SK-N-SH (cell line): ENCODE measurements around the gene CD109. TPM values are rescaled to one million over a fixed set of nuclear protein-coding genes. Genes with fewer than 3 reads are reported as not detected.

ENCODE experiments used
- CTCF ChIA-PET: fragments of 300-600, 350-600 bp; formaldehyde crosslinking; extraction: SDS; loops from one replicate; lab custom pipeline; 2021; lab: Yijun Ruan, JAX
- POLR2A ChIA-PET: fragments of 350-600 bp; sonication (Branson Sonifier 250); formaldehyde crosslinking; extraction: SDS; loops from one replicate; lab custom pipeline; 2020; ENCODE audit warnings: antibody characterized with exemption, inconsistent platforms; lab: Yijun Ruan, JAX
- DNase-seq: peaks from one replicate; pipeline ENCODE4 v3.0.0; 2012
- H2AFZ ChIP-seq: fragments of 200-600 bp; sonication (generic); 2 replicates; pipeline ENCODE4 v1.8.1; 2016; ENCODE audit warnings: antibody characterized with exemption, mild to moderate bottlenecking, low read depth
- H3F3A ChIP-seq: fragments of 200-600 bp; sonication (generic); replicated peaks from 2 replicates; pipeline ENCODE3; 2016; ENCODE audit warnings: antibody characterized with exemption, mild to moderate bottlenecking; ENCODE audit not compliant: insufficient read depth
- H3K27ac ChIP-seq, 2 experiments: fragments of 200-500 bp in 1 of 2; fragments of 200-600 bp in 1 of 2; sonication (Bioruptor generic) in 1 of 2; sonication (generic), shearing (Covaris generic) in 1 of 2; 2 replicates each; pipeline versions ENCODE4 v1.5.1 to v1.6.1; 2014 to 2016; ENCODE audit warnings: low read depth in 2 of 2, inconsistent platforms in 1 of 2, low read length in 1 of 2, mild to moderate bottlenecking in 1 of 2, mixed read lengths in 1 of 2
- H3K27me3 ChIP-seq: fragments of 200-600 bp; sonication (generic), shearing (Covaris generic); 2 replicates; pipeline ENCODE4 v1.6.1; 2016; ENCODE audit warnings: mixed run types; ENCODE audit not compliant: insufficient read depth
- H3K36me3 ChIP-seq, 2 experiments: fragments of 200-500 bp in 1 of 2; fragments of 200-600 bp in 1 of 2; sonication (Bioruptor generic) in 1 of 2; sonication (generic) in 1 of 2; replicated peaks in 1 of 2; 2 replicates each; pipeline versions ENCODE3 to v1.5.1; 2014 to 2016; ENCODE audit warnings: low read length in 1 of 2, mild to moderate bottlenecking in 1 of 2; ENCODE audit not compliant: insufficient read depth in 2 of 2, control insufficient read depth in 1 of 2
- H3K4me1 ChIP-seq, 2 experiments: fragments of 200-500 bp in 1 of 2; fragments of 200-600 bp in 1 of 2; sonication (Bioruptor generic) in 1 of 2; sonication (generic), shearing (Covaris generic) in 1 of 2; 2 replicates each; pipeline versions ENCODE4 v1.5.1 to v1.6.1; 2014 to 2016; ENCODE audit warnings: low read depth in 1 of 2, low read length in 1 of 2, mixed run types in 1 of 2; ENCODE audit not compliant: insufficient read depth in 2 of 2, control insufficient read depth in 1 of 2
- H3K4me2 ChIP-seq: fragments of 200-600 bp; sonication (generic), shearing (Covaris generic); 2 replicates; pipeline ENCODE4 v1.6.1; 2017; ENCODE audit warnings: mixed run types
- H3K4me3 ChIP-seq, 2 experiments: fragments of 200-500 bp in 1 of 2; fragments of 200-600 bp in 1 of 2; sonication (Bioruptor generic) in 1 of 2; sonication (generic), shearing (Covaris generic) in 1 of 2; 2 replicates each; pipeline versions ENCODE4 v1.5.1 to v1.8.1; 2014 to 2016; ENCODE audit warnings: low read depth in 2 of 2, inconsistent platforms in 1 of 2, low read length in 1 of 2, mild to moderate bottlenecking in 1 of 2, mixed read lengths in 1 of 2, moderate library complexity in 1 of 2
- H3K79me2 ChIP-seq: fragments of 200-600 bp; sonication (generic); 2 replicates; pipeline ENCODE4 v1.8.1; 2017; ENCODE audit warnings: mild to moderate bottlenecking; ENCODE audit not compliant: insufficient read depth
- H3K9ac ChIP-seq: fragments of 200-600 bp; sonication (generic); 2 replicates; pipeline ENCODE4 v1.6.1; 2017; ENCODE audit warnings: mixed run types
- H3K9me2 ChIP-seq: fragments of 200-600 bp; sonication (generic); 2 replicates; pipeline ENCODE4 v1.6.1; 2017; ENCODE audit warnings: mixed run types
- H3K9me3 ChIP-seq: fragments of 200-600 bp; sonication (generic); 2 replicates; pipeline ENCODE4 v1.6.1; 2017; ENCODE audit warnings: mixed run types, mild to moderate bottlenecking, moderate library complexity
- H4K20me1 ChIP-seq: fragments of 200-600 bp; sonication (generic); 2 replicates; pipeline ENCODE4 v1.6.1; 2017; ENCODE audit warnings: mild to moderate bottlenecking, mixed run types; ENCODE audit not compliant: insufficient read depth
- CHD2 ChIP-seq: fragments of 150-350 bp; IDR thresholded peaks from 2 replicates; pipeline ENCODE4 v1.6.1; 2018; ENCODE audit warnings: low read length; ENCODE audit not compliant: partially characterized antibody
- EP300 ChIP-seq, 2 experiments: IDR thresholded peaks; 2 replicates each; pipeline versions ENCODE4 v1.4.0 to v1.6.1; 2012; ENCODE audit warnings: borderline replicate concordance in 1 of 2, low read depth in 1 of 2, low read length in 1 of 2
- FOSL2 ChIP-seq: IDR thresholded peaks from 2 replicates; pipeline ENCODE4 v1.4.0; 2012; ENCODE audit warnings: low read depth, mild to moderate bottlenecking, moderate library complexity, borderline replicate concordance
- GATA2 ChIP-seq: sonication (generic); formaldehyde crosslinking; IDR thresholded peaks from 2 replicates; pipeline ENCODE4 v1.5.0; 2020; ENCODE audit warnings: mild to moderate bottlenecking, missing genetic modification reagents
- IRF3 ChIP-seq: fragments of 150-350 bp; IDR thresholded peaks from 2 replicates; pipeline ENCODE4 v1.6.1; 2016; ENCODE audit warnings: mild to moderate bottlenecking, low read depth, low read length
- MAX ChIP-seq: IDR thresholded peaks from 2 replicates; pipeline ENCODE4 v1.4.0; 2012; ENCODE audit warnings: low read depth
- MXI1 ChIP-seq: IDR thresholded peaks from 2 replicates; pipeline ENCODE4 v1.6.1; 2012; ENCODE audit warnings: mild to moderate bottlenecking, low read depth, low read length, improper control_type of control experiment
- NRF1 ChIP-seq: IDR thresholded peaks from 2 replicates; pipeline ENCODE4 v1.6.1; 2012; ENCODE audit warnings: low read depth, mild to moderate bottlenecking, low read length
- PBX3 ChIP-seq: IDR thresholded peaks from 2 replicates; pipeline ENCODE4; 2012
- RAD21 ChIP-seq: IDR thresholded peaks from 2 replicates; pipeline ENCODE4 v1.6.1; 2012; ENCODE audit warnings: mild to moderate bottlenecking, low read length
- RCOR1 ChIP-seq: fragments of 150-350 bp; IDR thresholded peaks from 2 replicates; pipeline ENCODE4 v1.6.1; 2017; ENCODE audit warnings: antibody characterized with exemption, low read length
- RXRA ChIP-seq: IDR thresholded peaks from 2 replicates; pipeline ENCODE4 v1.4.0; 2012; ENCODE audit warnings: low read depth, mild to moderate bottlenecking, borderline replicate concordance
- SMC3 ChIP-seq: IDR thresholded peaks from 2 replicates; pipeline ENCODE4 v1.6.1; 2012; ENCODE audit warnings: low read depth, low read length, improper control_type of control experiment
- TCF12 ChIP-seq: IDR thresholded peaks from 2 replicates; pipeline ENCODE4 v1.4.0; 2012
- TEAD4 ChIP-seq: IDR thresholded peaks from 2 replicates; pipeline ENCODE4 v1.4.0; 2012; ENCODE audit warnings: mild to moderate bottlenecking, borderline replicate concordance; ENCODE audit not compliant: insufficient read depth
- YY1 ChIP-seq: IDR thresholded peaks from 2 replicates; pipeline ENCODE4 v1.4.0; 2012; ENCODE audit warnings: low read depth, mild to moderate bottlenecking
- ZBTB33 ChIP-seq: IDR thresholded peaks from 2 replicates; pipeline ENCODE4 v1.4.0; 2012; ENCODE audit warnings: low read depth, borderline replicate concordance
- WGBS: methylation state at CpG from one replicate; pipeline ENCODE4 v1.1.6; 2017; ENCODE audit warnings: low lambda C conversion rate; 5-methylcytosine and 5-hydroxymethylcytosine counted together
- polyA plus RNA-seq, 3 experiments: library from polyadenylated mRNA; depleted of rRNA; stranded (reverse); fragments of >200 nt; gene quantifications; 2 replicates each; pipeline ENCODE4 v1.2.3, GENCODE V29; 2012

Gene CD109
- polyA plus RNA-seq, 1 of the 3 experiments (the other 2 are of a cell fraction) = 19.7 TPM

GRCh38 chr6:73666393-73666792 lies 29.6 kb upstream of the CD109 start:
- H3K9me3 ChIP-seq = no peaks in the 10 kb centered on the region
- H3K4me1 ChIP-seq = peaks cover 0 to 15% of the 10 kb centered on the region in 2 experiments; a peak in 3 of 4 replicates
- H3F3A ChIP-seq = peaks cover 24% of the 10 kb centered on the region
- no peaks in the 10 kb centered on the region for H3K9me2 ChIP-seq
- no peaks in the 10 kb centered on the region for H3K79me2 ChIP-seq
- WGBS = 20% methylated on average over 2 of the region's 2 CpGs
- H3K27me3 ChIP-seq = no peaks in the 10 kb centered on the region
- H3K36me3 ChIP-seq = no peaks in the 10 kb centered on the region
- no peak overlapping the region; the same call in 1 of the 2 replicates for H3K4me2 ChIP-seq
- peak; percentile 40; the same call in 1 of the 2 replicates for TF ChIP-seq PBX3
- TF ChIP-seq FOSL2 = no peak
- no peak for TF ChIP-seq SMC3
- TF ChIP-seq GATA2 (CRISPR knock-in tag) = no peak
- no peak for TF ChIP-seq RCOR1
- TF ChIP-seq TCF12 = peak; percentile 62
- H3K27ac ChIP-seq = peak overlapping the region in 1 of 2 experiments; percentile 63; a peak in 3 of 4 replicates
- no peak overlapping the region for H2AFZ ChIP-seq
- CTCF ChIA-PET = interaction anchor here (0.9 to 1.6 kb wide), 4 partner anchors 9 to 1542 kb away, joined by 3 to 5 read pairs (median 4); no protein-coding TSS in a partner anchor
- POLR2A ChIA-PET = no interaction called here
- no peaks in the 10 kb centered on the region for H4K20me1 ChIP-seq
- H3K9ac ChIP-seq = no peak overlapping the region
- H3K4me3 ChIP-seq = no peak overlapping the region; a peak in 1 of 4 replicates
- no peak for DNase-seq

GRCh38 chr6:73667798-73668197 lies 28.2 kb upstream of the CD109 start:
- H3K9me2 ChIP-seq = no peaks in the 10 kb centered on the region
- no peaks in the 10 kb centered on the region for H3K36me3 ChIP-seq
- no peak overlapping the region for H3K4me3 ChIP-seq
- no peak overlapping the region for H3K4me2 ChIP-seq
- WGBS = 47% methylated on average over 1 of the region's 1 CpG
- peaks cover 24% of the 10 kb centered on the region for H3F3A ChIP-seq
- CTCF ChIA-PET = no interaction called here
- H4K20me1 ChIP-seq = no peaks in the 10 kb centered on the region
- no peaks in the 10 kb centered on the region for H3K27me3 ChIP-seq
- no peak overlapping the region for H3K27ac ChIP-seq
- no peaks in the 10 kb centered on the region for H3K9me3 ChIP-seq
- no peak overlapping the region for H2AFZ ChIP-seq
- TF ChIP-seq MXI1 = no peak
- no peak for TF ChIP-seq TEAD4
- TF ChIP-seq TCF12 = no peak
- no peak for TF ChIP-seq ZBTB33
- TF ChIP-seq RXRA = no peak
- TF ChIP-seq RAD21 = no peak
- TF ChIP-seq RCOR1 = no peak
- no peak for TF ChIP-seq GATA2 (CRISPR knock-in tag)
- TF ChIP-seq CHD2 = no peak
- no peak for TF ChIP-seq NRF1
- TF ChIP-seq EP300 (IDR thresholded peaks at IDR 0.05; ENCODE audit: borderline replicate concordance in 1 of 2, low read depth in 1 of 2, low read length in 1 of 2) = no peak
- no peak for TF ChIP-seq IRF3
- no peak for TF ChIP-seq YY1
- TF ChIP-seq MAX = no peak
- H3K9ac ChIP-seq = no peak overlapping the region
- no peak for DNase-seq
- POLR2A ChIA-PET = no interaction called here
- no peaks in the 10 kb centered on the region for H3K79me2 ChIP-seq
- H3K4me1 ChIP-seq = peaks cover 0 to 15% of the 10 kb centered on the region in 2 experiments; a peak in 3 of 4 replicates
